Measurements from ENCODE around the gene PTBP3.

- TF ChIP-seq POLR2A (IDR thresholded peaks at IDR 0.05; ENCODE audit: low read depth, low read length) (no peak), POLR2AphosphoS5 (IDR thresholded peaks at IDR 0.05; ENCODE audit: low read depth, low read length) (no peak), TAF1 (IDR thresholded peaks at IDR 0.05; ENCODE audit: borderline replicate concordance, low read depth, low read length) (no peak)
These were observed 34.0 kb upstream of the PTBP3 start for GRCh38 chr9:112367465-112367864.

All from GM12892 (cell line).